Natural killer cell (primary cell): ENCODE results near the gene NSF. TPM values are rescaled to one million over a fixed set of nuclear protein-coding genes. Genes with fewer than 3 reads are reported as not detected.
"Not testable (repeated sequence)": the region's sequence is repeated elsewhere in the genome, so short reads cannot be mapped to it uniquely, and the experiment has no call there.

ENCODE experiments used
- ATAC-seq, 3 donors: fragments of 150-1000 bp in 2 of 3; fragments of 200-7000 bp in 1 of 3; cut with Tn5 transposase; 1 replicate in 1 of 3; 2 replicates in 2 of 3; pipeline ENCODE4 v1.10.0; 2021; ENCODE audit warnings: mild to moderate bottlenecking in 2 of 3, moderate library complexity in 2 of 3
- DNase-seq, 2 donors: peaks; one replicate each; pipeline versions ENCODE4 v3.0.0 to v3.0.0-alpha.2; 2013 to 2021; ENCODE audit warnings: mixed read lengths in 1 of 2
- H3K27ac ChIP-seq: one replicate; pipeline ENCODE4 v1.5.1; 2013; ENCODE audit warnings: mild to moderate bottlenecking, low read length
- H3K27me3 ChIP-seq: one replicate; pipeline ENCODE4 v1.6.1; 2013; ENCODE audit warnings: low read length; ENCODE audit not compliant: control insufficient read depth, insufficient read depth
- H3K36me3 ChIP-seq: one replicate; pipeline ENCODE4 v1.6.1; 2013; ENCODE audit warnings: low read length; ENCODE audit not compliant: control insufficient read depth, insufficient read depth
- H3K4me1 ChIP-seq: one replicate; pipeline ENCODE4 v1.6.1; 2013; ENCODE audit warnings: low read length; ENCODE audit not compliant: control insufficient read depth, insufficient read depth
- H3K4me3 ChIP-seq: one replicate; pipeline ENCODE4 v1.5.1; 2013; ENCODE audit warnings: low read length
- H3K9me3 ChIP-seq: one replicate; pipeline ENCODE4 v1.6.1; 2013; ENCODE audit warnings: low read length; ENCODE audit not compliant: control insufficient read depth, insufficient read depth
- H3K27ac Mint-ChIP-seq, 2 donors: one replicate each; pipeline ENCODE4 v1.8.0; 2022; ENCODE audit warnings: mild to moderate bottlenecking in 2 of 2, mixed read lengths in 2 of 2, moderate library complexity in 1 of 2
- H3K27me3 Mint-ChIP-seq, 2 donors: one replicate each; pipeline ENCODE4 v1.8.0; 2022; ENCODE audit warnings: low read depth in 2 of 2, mixed read lengths in 2 of 2
- H3K36me3 Mint-ChIP-seq: one replicate; pipeline ENCODE4 v1.8.0; 2022; ENCODE audit warnings: mixed read lengths
- H3K4me1 Mint-ChIP-seq, 2 donors: one replicate each; pipeline ENCODE4 v1.8.0; 2022; ENCODE audit warnings: mixed read lengths in 2 of 2
- H3K4me3 Mint-ChIP-seq: one replicate; pipeline ENCODE4 v1.8.0; 2022; ENCODE audit warnings: mild to moderate bottlenecking, moderate library complexity, mixed read lengths
- H3K9me3 Mint-ChIP-seq, 2 donors: one replicate each; pipeline ENCODE4 v1.8.0; 2022; ENCODE audit warnings: mixed read lengths in 2 of 2
- CTCF ChIP-seq: fragments of 200-600 bp; IDR thresholded peaks from one replicate; pipeline ENCODE4 v1.8.0; 2022; ENCODE audit warnings: antibody characterized with exemption
- WGBS: methylation state at CpG from one replicate; pipeline ENCODE4 v1.1.7; 2013; ENCODE audit warnings: missing lambda C conversion rate; ENCODE audit not compliant: insufficient coverage; 5-methylcytosine and 5-hydroxymethylcytosine counted together
- intact Hi-C: fragments of 100-400 bp; cut with micrococcal nuclease; formaldehyde crosslinking; loops from one replicate; pipeline ENCODE4 v1.14.2; 2022
- total RNA-seq, 4 donors: library from RNA; stranded (reverse); fragments of 120-200 nt in 1 of 4; gene quantifications; one replicate each; pipeline versions ENCODE4 v1.2.3 to v1.2.4, GENCODE V29; 2013 to 2022

NSF gene
- total RNA-seq, 3 donors from 2014 or later (not counting 1 experiment from before 2014, with no cell fraction given), result 32.2 to 45.1 (median 39.9) TPM

DNA sequence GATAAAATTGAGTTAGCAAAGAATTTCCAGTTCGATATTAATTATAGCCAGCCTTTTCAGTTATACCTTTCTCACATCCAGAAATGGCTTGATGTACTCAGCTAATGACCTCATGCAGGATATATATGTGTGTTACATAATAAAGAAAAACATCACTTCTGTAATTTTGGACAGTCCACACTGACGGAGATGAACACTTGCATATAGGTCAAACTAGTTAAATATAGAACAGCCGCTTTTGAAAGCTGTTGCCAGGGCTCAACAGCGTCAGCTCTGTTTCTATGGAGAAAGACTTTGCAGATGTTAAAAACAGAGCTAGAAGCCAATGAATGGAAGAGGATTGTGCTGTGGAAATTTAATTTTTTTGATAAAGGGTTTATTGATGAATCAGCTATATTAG, 94.8 kb downstream of the NSF start:
- intact Hi-C loops, H3K4me3 ChIP-seq, H3K36me3 Mint-ChIP-seq, H3K4me1 Mint-ChIP-seq, H3K27me3 ChIP-seq, H3K4me3 Mint-ChIP-seq, DNase-seq, H3K4me1 ChIP-seq, H3K27ac Mint-ChIP-seq, H3K27ac ChIP-seq, H3K36me3 ChIP-seq, H3K9me3 Mint-ChIP-seq, H3K27me3 Mint-ChIP-seq, H3K9me3 ChIP-seq, ATAC-seq: not testable (repeated sequence)
- no CpG with 5 or more reads among the region's 4 CpGs for WGBS

GRCh38 chr17:46692196-46692595, 101.7 kb downstream of the NSF start:
- H3K9me3 ChIP-seq, ATAC-seq, H3K36me3 Mint-ChIP-seq, intact Hi-C loops, H3K4me3 ChIP-seq, H3K4me3 Mint-ChIP-seq, H3K4me1 ChIP-seq, H3K9me3 Mint-ChIP-seq, DNase-seq, H3K27me3 ChIP-seq, H3K4me1 Mint-ChIP-seq, H3K27me3 Mint-ChIP-seq, H3K36me3 ChIP-seq, H3K27ac ChIP-seq, H3K27ac Mint-ChIP-seq: not testable (repeated sequence)
- no CpG with 5 or more reads among the region's 3 CpGs for WGBS

DNA sequence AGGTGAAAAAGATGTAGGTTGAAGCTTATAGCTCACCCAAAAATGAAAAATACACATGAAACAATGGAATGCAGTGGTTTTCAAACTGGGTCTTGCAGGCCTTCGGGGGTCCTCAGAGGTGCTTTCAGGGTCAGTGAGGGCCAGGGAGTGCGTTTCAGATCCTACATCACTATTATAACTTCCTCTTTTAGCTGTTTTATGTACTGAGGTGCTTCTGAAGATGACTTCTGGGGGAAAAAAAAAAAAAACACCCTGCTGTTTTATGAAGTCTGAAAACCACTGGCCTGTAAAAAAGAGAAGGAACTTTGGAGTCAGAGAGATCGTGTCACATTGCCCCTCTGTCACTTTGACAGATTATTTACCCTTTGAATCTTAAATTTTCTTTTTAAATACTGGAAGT, 102.8 kb downstream of the NSF start:
- H3K4me1 Mint-ChIP-seq, H3K9me3 ChIP-seq, H3K27me3 ChIP-seq, H3K4me1 ChIP-seq, H3K4me3 Mint-ChIP-seq, H3K36me3 ChIP-seq, H3K27ac Mint-ChIP-seq, DNase-seq, H3K27ac ChIP-seq, ATAC-seq, H3K36me3 Mint-ChIP-seq, intact Hi-C loops, H3K9me3 Mint-ChIP-seq, H3K27me3 Mint-ChIP-seq, H3K4me3 ChIP-seq: not testable (repeated sequence)
- no CpG with 5 or more reads among the region's 3 CpGs for WGBS

DNA sequence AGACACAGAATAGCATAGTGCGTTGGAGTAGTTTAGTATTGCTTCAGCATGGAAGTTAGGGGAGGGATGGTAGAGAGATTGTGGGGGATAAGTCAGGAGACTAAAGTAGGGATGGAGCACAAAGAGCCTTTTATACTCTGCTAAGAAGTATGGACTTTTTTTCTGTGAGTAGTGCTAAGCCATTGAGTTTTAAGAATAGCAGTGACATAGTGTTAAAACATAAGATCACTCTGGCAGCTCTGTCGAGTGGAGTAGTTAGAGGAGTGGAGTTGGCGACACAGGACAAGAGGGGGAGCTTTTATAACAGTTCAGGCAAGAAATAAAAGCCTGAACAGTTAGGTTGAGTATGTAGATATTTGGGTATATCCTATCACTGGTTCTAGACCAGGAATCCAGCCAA, 106.1 kb downstream of the NSF start:
- H3K27ac ChIP-seq, H3K36me3 Mint-ChIP-seq, H3K9me3 ChIP-seq, H3K36me3 ChIP-seq, H3K9me3 Mint-ChIP-seq, H3K27me3 Mint-ChIP-seq, H3K4me1 Mint-ChIP-seq, ATAC-seq, H3K4me3 ChIP-seq, DNase-seq, H3K27ac Mint-ChIP-seq, intact Hi-C loops, H3K4me1 ChIP-seq, H3K27me3 ChIP-seq, H3K4me3 Mint-ChIP-seq: not testable (repeated sequence)
- no CpG with 5 or more reads among the region's 3 CpGs for WGBS

GRCh38 chr17:46699014-46699413, 108.5 kb downstream of the NSF start:
- DNase-seq, H3K27ac Mint-ChIP-seq, H3K9me3 Mint-ChIP-seq, H3K4me3 Mint-ChIP-seq, H3K36me3 Mint-ChIP-seq, ATAC-seq, H3K4me1 Mint-ChIP-seq, H3K36me3 ChIP-seq, H3K4me1 ChIP-seq, H3K27me3 Mint-ChIP-seq, H3K4me3 ChIP-seq, intact Hi-C loops, H3K27ac ChIP-seq, H3K27me3 ChIP-seq, H3K9me3 ChIP-seq: not testable (repeated sequence)
- no CpG with 5 or more reads among the region's 2 CpGs for WGBS

DNA sequence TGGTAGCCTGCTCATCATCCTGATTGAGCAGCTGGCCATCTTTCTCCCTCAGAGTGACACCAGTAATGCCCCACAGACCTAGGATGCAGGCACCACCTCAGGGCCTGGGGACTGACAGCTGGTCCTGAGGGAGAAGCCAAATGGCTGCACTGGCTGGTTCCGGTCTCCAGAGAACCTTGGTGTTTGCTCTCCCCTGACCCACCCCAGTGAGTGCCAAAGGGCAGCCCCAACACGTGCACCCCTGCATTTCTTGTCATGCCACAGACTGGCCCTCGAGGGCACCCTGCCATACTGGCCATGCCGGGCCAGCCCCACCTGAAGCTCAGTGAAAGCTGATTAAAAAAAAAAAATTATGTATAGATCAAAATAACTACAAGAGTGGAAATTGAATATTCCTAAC, 127.5 kb downstream of the NSF start:
- no peak overlapping the region for H3K27ac ChIP-seq
- intact Hi-C loops, result no loop called here
- Mint-ChIP-seq H3K27ac (no peak overlapping the region), H3K36me3 (peaks cover 14% of the 10 kb centered on the region), H3K4me1 (peaks cover 0 to 6% of the 10 kb centered on the region in 2 donors), H3K27me3 (no peaks in the 10 kb centered on the region), H3K9me3 (no peaks in the 10 kb centered on the region), H3K4me3 (no peak overlapping the region)
- H3K4me3 ChIP-seq, result no peak overlapping the region
- H3K36me3 ChIP-seq, result peaks cover 33% of the 10 kb centered on the region
- H3K27me3 ChIP-seq, result no peaks in the 10 kb centered on the region
- WGBS, result 94% methylated on average over 3 of the region's 4 CpGs
- ATAC-seq (no peak), DNase-seq (no peak)
- H3K4me1 ChIP-seq, result no peaks in the 10 kb centered on the region
- no peaks in the 10 kb centered on the region for H3K9me3 ChIP-seq
- no peak for TF ChIP-seq CTCF
